Measurements from ENCODE around the gene TMEM129. TPM values are rescaled to one million over a fixed set of nuclear protein-coding genes. Genes with fewer than 3 reads are reported as not detected.

The TMEM129 gene
- total and polyA plus RNA-seq, 9 donors = 5.6 to 43.2 (median 40.3) TPM

GRCh38 chr4:1743975-1744374 lies 22.9 kb upstream of the TMEM129 start:
- Histone ChIP-seq H3K27me3 (no peaks in the 10 kb centered on the region), H3K4me3 (no peak overlapping the region), H3K4me1 (ENCODE audit: insufficient read depth) (peaks cover 2% of the 10 kb centered on the region), H3K36me3 (no peaks in the 10 kb centered on the region), H3K9me3 (no peaks in the 10 kb centered on the region), H3K27ac (no peak overlapping the region)
- no peak for DNase-seq
- no peak for TF ChIP-seq POLR2A (IDR thresholded peaks at IDR 0.05)
- TF ChIP-seq CTCF (IDR thresholded peaks at IDR 0.05) = no peak
- TF ChIP-seq EP300 (IDR thresholded peaks at IDR 0.05) = no peak
- intact Hi-C loops (cut with DNase I) = no loop called here
- WGBS, 3 donors = 84 to 94% (median 89%) methylated on average over 6 of the region's 6 CpGs

- DNase-seq = no peak
- H3K9me3 ChIP-seq = no peaks in the 10 kb centered on the region
- TF ChIP-seq EP300 (IDR thresholded peaks at IDR 0.05) (no peak), POLR2A (IDR thresholded peaks at IDR 0.05) (no peak), CTCF (IDR thresholded peaks at IDR 0.05) (no peak)
- intact Hi-C loops (cut with DNase I) = no loop called here
- no peak overlapping the region for H3K4me3 ChIP-seq
- no peaks in the 10 kb centered on the region for H3K27me3 ChIP-seq
- H3K4me1 ChIP-seq (ENCODE audit: insufficient read depth) = peaks cover 1% of the 10 kb centered on the region
- no peak overlapping the region for H3K27ac ChIP-seq
- no peaks in the 10 kb centered on the region for H3K36me3 ChIP-seq
- WGBS, 3 donors = 53 to 89% (median 62%) methylated on average over 12 of the region's 12 CpGs
These were observed 22.4 kb upstream of the TMEM129 start for GRCh38 chr4:1743551-1743950.

DNA sequence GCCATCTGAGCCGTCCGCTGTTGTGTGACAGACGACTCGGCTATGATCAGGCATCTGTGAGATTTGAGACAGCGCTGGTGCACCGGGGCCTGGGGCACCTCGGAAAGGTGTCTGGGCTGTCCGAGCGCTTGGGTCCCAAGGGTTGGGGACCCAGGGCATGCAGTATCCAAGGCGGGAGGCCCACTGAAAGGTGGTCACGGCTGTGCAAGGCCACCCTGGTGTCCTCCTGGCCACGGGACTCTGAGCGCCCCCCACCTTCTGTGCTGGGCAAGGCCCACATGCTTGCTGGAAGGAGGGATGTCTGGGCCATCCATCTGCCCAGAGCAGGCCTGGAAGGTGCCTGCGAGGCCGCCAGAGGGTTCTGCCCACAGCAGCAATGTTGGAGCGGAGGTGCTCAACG lies 20.1 kb upstream of the TMEM129 start:
- Histone ChIP-seq H3K27ac (no peak overlapping the region), H3K4me3 (no peak overlapping the region), H3K36me3 (no peaks in the 10 kb centered on the region), H3K27me3 (no peaks in the 10 kb centered on the region), H3K9me3 (no peaks in the 10 kb centered on the region), H3K4me1 (ENCODE audit: insufficient read depth) (no peaks in the 10 kb centered on the region)
- intact Hi-C loops (cut with DNase I) = no loop called here
- no peak for DNase-seq
- 89 to 93% (median 91%) methylated on average over 17 of the region's 17 CpGs for WGBS, 3 donors
- TF ChIP-seq POLR2A (IDR thresholded peaks at IDR 0.05) (no peak), EP300 (IDR thresholded peaks at IDR 0.05) (no peak), CTCF (IDR thresholded peaks at IDR 0.05) (no peak)

GRCh38 chr4:1740021-1740545 lies 19.0 kb upstream of the TMEM129 start:
- intact Hi-C loops (cut with DNase I) = no loop called here
- Histone ChIP-seq H3K4me3 (no peak overlapping the region), H3K4me1 (ENCODE audit: insufficient read depth) (no peaks in the 10 kb centered on the region), H3K9me3 (no peaks in the 10 kb centered on the region), H3K27ac (no peak overlapping the region), H3K27me3 (no peaks in the 10 kb centered on the region), H3K36me3 (no peaks in the 10 kb centered on the region)
- TF ChIP-seq CTCF (IDR thresholded peaks at IDR 0.05) (no peak), POLR2A (IDR thresholded peaks at IDR 0.05) (no peak), EP300 (IDR thresholded peaks at IDR 0.05) (no peak)
- no peak for DNase-seq
- 94 to 97% (median 95%) methylated on average over 16 to 22 of the region's 22 CpGs for WGBS, 3 donors

Measured in ovary (tissue), 9 donors.